Stimulated activated naive CD8-positive, alpha-beta T cell treated with anti-CD3 and anti-CD28 coated beads, Interleukin-15, amount 100 ng/mL, for 72 hours (primary cell): Measurements from ENCODE around the gene GOLGA6L7.

Experiments
- ATAC-seq: fragments of 150-1000 bp; cut with Tn5 transposase; 2 replicates; pipeline ENCODE4 v1.10.0; 2021; ENCODE audit warnings: mild to moderate bottlenecking, moderate library complexity
- DNase-seq, 2 donors: peaks; one replicate each; pipeline ENCODE4 v3.0.0; 2021 to 2022
- H3K27ac Mint-ChIP-seq, 2 donors: one replicate each; pipeline ENCODE4 v1.8.0; 2022; ENCODE audit warnings: mild to moderate bottlenecking in 2 of 2, mixed read lengths in 2 of 2, moderate library complexity in 2 of 2
- H3K27me3 Mint-ChIP-seq: one replicate; pipeline ENCODE4 v1.8.0; 2022; ENCODE audit warnings: mixed read lengths
- H3K4me1 Mint-ChIP-seq: one replicate; pipeline ENCODE4 v1.8.0; 2022; ENCODE audit warnings: mild to moderate bottlenecking, mixed read lengths
- H3K4me3 Mint-ChIP-seq, 2 donors: one replicate each; pipeline ENCODE4 v1.8.0; 2022; ENCODE audit warnings: mild to moderate bottlenecking in 2 of 2, mixed read lengths in 2 of 2, moderate library complexity in 1 of 2
- H3K9me3 Mint-ChIP-seq, 2 donors: one replicate each; pipeline ENCODE4 v1.8.0; 2022; ENCODE audit warnings: mixed read lengths in 2 of 2

The GOLGA6L7 gene

DNA sequence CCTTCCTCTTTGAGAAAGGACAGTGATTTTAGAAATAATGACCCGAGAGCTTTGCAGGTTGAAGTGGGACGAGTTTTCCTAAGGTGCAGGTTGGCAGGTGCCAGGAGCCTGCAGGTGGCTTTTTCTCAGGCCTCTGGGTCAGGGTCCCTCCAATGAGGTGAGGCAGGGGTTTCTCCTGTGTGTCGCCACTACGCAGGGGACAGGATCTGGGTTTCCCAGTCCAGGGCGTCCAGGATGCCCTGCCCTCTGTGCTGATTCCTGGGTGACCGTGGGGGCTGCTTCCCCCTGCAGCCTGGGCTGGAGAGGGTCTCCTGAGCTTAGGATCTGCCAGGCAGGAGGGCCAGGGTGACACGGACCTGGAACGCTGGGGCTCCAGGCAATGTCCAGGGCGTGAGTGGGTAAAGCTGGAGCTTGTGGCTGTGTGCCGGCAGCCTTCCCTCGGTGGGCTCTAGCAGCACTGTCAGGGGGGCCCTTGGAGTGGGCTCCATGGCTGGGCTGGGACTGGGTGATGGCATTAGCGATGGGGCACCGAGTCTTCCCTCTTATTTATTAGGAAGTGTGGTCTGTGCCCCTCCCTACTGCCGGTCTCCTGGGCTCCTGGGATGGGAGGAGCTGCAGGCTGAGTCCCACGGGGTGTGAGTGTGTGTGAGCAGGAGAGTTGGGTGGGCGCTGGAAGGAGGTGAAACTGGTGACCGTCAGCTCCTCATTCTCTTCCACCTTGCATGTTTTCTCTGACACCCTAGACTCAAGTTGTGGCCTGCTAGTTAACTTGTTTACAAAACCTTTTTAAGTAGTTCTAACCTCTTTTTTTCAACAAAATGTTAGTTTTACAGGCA lies 39.1 kb upstream of the GOLGA6L7 start:
- ATAC-seq (no peak), DNase-seq (no peak)
- peak overlapping the region; percentile 91 to 92 for H3K27ac Mint-ChIP-seq
- H3K4me1 Mint-ChIP-seq = peaks cover 58% of the 10 kb centered on the region
- H3K4me3 Mint-ChIP-seq = peak overlapping the region; percentile 81 to 87
- no peaks in the 10 kb centered on the region for H3K27me3 Mint-ChIP-seq
- no peaks in the 10 kb centered on the region for H3K9me3 Mint-ChIP-seq

DNA sequence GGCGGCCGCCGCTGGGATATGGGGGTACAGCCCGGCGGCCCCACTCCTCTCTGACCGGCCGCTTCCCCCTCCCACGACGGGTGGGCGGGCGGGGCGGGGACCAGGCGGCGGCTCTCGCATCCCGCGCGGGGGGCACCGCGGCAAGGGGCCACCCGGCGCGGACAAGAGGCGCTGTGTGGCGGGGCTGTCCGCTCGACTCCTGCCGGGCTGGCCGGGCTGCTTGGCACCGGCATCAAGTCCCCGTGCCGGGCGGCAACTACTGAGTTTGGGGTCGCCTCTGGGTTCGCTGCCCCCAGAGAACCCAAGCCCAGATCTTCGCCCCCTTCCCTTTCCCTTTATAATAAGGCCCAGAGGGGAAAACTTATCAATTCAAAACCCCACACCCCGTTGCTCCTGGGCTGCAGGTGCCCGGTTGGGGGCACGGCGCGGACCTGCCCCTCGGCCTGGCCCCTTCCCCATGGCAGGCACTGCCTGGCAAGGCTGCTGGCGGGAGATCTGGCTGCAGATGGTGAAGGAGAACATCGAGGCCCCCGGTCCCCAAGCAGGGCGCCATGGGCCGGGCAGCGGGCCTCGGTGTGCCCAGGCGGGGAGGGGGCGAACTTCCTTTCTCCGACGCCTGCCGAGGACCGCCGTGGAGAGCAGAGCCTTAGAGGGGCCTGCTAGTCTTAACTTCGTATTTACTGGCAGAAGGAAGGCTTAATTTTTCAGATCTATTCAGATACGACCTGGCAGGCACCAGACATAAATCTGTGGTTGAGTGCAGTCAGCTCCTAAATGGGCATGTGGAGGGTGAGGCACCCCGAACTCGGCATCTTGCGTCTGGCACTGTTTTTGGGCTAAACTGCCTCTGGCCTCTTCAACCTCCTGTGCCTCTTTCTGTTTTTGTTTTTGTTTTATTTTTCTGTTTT lies 38.2 kb upstream of the GOLGA6L7 start:
- peak overlapping the region; percentile 91 for H3K27ac Mint-ChIP-seq
- H3K4me1 Mint-ChIP-seq = peaks cover 57% of the 10 kb centered on the region
- ATAC-seq = no peak
- H3K27me3 Mint-ChIP-seq = no peaks in the 10 kb centered on the region
- H3K9me3 Mint-ChIP-seq = no peaks in the 10 kb centered on the region
- no peak for DNase-seq
- peak overlapping the region; percentile 81 to 87 for H3K4me3 Mint-ChIP-seq

GRCh38 chr15:28885630-28886430 lies 37.4 kb upstream of the GOLGA6L7 start, which contains the start of gene APBA2:
Gene APBA2 (plus strand): TSS chr15:28885974. CDS start chr15:29053885, 167,911 bp downstream.
- peak; percentile 49 to 61 for DNase-seq
- H3K4me3 Mint-ChIP-seq = peak within 1 kb of the TSS; percentile 81 to 87
- no peaks in the 10 kb centered on the region for H3K27me3 Mint-ChIP-seq
- ATAC-seq = peak; percentile 59
- H3K9me3 Mint-ChIP-seq = no peaks in the 10 kb centered on the region
- peak within 1 kb of the TSS; percentile 91 for H3K27ac Mint-ChIP-seq
- H3K4me1 Mint-ChIP-seq = peaks cover 54% of the 10 kb centered on the region

GRCh38 chr15:28885128-28885629 lies 36.7 kb upstream of the GOLGA6L7 start:
- Mint-ChIP-seq H3K4me3 (peak overlapping the region; percentile 69 to 86), H3K27me3 (no peaks in the 10 kb centered on the region), H3K4me1 (peaks cover 47% of the 10 kb centered on the region), H3K27ac (peak overlapping the region in 1 of 2 donors; percentile 67), H3K9me3 (no peaks in the 10 kb centered on the region)
- ATAC-seq (no peak), DNase-seq (peak; percentile 37 to 39)

DNA sequence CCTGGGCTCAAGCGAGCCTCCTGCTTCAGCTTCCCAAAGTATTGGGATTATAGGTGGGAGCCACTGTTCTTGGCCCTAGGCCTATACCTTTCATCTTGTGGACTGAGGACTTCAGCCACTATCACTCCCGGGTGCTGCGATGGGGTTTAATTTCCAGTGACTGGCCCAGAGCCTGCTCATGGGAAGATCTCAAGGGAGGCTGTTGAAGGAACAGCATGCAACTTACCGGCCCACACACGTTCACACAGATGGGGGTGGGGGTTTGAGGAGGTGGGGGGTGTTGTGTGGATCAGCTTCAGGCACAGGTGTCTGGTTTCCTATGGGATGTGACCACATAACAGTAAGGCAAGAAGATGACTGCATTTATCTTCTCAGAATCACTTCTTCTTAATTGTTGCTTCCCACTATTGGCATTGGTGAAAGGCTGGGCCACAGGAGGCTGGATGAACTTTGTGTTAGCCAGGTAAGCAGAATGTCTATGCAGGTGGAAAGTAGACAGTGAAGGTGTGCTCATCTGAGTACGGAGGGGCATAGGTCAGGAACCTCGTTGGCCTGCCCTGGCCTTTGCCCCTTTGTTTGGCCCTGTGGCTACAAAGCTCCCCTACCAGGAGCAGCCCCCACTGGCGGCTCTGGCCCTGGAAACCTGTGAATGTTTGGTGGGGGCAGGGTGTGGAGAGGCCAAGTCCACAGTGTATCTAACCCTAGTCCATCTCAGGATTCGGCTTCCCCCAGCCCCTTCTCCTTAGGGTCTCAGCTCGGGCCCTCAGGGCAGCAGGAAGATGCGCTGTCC lies 35.9 kb upstream of the GOLGA6L7 start:
- Mint-ChIP-seq H3K27ac (peak overlapping the region in 1 of 2 donors; percentile 67), H3K9me3 (no peaks in the 10 kb centered on the region), H3K4me1 (peaks cover 39% of the 10 kb centered on the region), H3K4me3 (peak overlapping the region; percentile 69 to 86), H3K27me3 (no peaks in the 10 kb centered on the region)
- no peak for ATAC-seq
- no peak for DNase-seq

DNA sequence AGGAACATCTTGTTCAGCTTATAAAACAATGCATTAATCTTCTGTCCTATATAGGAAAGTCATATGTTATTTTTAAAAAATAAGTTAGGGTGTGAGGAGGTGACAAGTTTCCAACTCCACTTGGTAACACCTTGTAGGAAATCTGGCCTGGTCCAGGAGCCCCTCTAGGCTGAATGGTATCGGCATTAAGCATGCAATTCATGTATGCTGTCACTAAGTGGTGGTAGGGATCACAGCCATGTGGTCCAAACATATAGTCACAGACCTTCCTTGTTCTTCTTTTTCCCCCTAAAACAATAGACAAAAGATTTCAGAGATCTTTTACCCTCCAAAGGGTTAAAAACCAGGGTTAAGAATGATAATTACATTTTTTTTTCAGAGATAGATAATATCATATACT lies 33.2 kb upstream of the GOLGA6L7 start:
- ATAC-seq (no peak), DNase-seq (no peak)
- Mint-ChIP-seq H3K4me1 (peaks cover 21% of the 10 kb centered on the region), H3K4me3 (no peak overlapping the region), H3K27ac (no peak overlapping the region), H3K27me3 (no peaks in the 10 kb centered on the region), H3K9me3 (no peaks in the 10 kb centered on the region)

GRCh38 chr15:28881170-28881569 lies 32.7 kb upstream of the GOLGA6L7 start:
- no peaks in the 10 kb centered on the region for H3K9me3 Mint-ChIP-seq
- no peak overlapping the region for H3K4me3 Mint-ChIP-seq
- DNase-seq (no peak), ATAC-seq (no peak)
- no peak overlapping the region for H3K27ac Mint-ChIP-seq
- H3K4me1 Mint-ChIP-seq = peaks cover 25% of the 10 kb centered on the region
- no peaks in the 10 kb centered on the region for H3K27me3 Mint-ChIP-seq

DNA sequence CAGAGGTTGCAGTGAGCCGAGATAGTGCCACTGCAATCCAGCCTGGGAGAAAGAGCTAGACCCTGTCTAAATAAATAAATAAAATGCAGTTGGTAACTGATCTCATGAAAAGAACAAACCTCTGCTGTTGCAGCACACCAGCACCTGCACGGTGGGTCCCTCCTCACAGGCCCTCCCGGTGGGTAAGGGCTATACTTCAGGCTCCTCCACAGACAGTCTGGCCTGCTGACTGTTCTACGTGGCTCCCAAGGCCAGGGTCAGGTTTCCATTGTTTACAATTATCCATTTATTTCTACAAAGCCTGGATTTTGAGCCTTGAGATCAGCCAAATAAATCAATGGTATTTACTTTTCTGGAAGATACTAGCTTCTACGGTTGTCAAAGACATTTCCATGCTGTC lies 32.2 kb upstream of the GOLGA6L7 start:
- H3K9me3 Mint-ChIP-seq = no peaks in the 10 kb centered on the region
- H3K4me3 Mint-ChIP-seq = no peak overlapping the region
- no peak overlapping the region for H3K27ac Mint-ChIP-seq
- no peaks in the 10 kb centered on the region for H3K27me3 Mint-ChIP-seq
- ATAC-seq = no peak
- no peak for DNase-seq
- peaks cover 30% of the 10 kb centered on the region for H3K4me1 Mint-ChIP-seq

- peaks cover 27% of the 10 kb centered on the region for H3K4me1 Mint-ChIP-seq
- ATAC-seq = no peak
- H3K9me3 Mint-ChIP-seq = no peaks in the 10 kb centered on the region
- H3K4me3 Mint-ChIP-seq = no peak overlapping the region
- no peaks in the 10 kb centered on the region for H3K27me3 Mint-ChIP-seq
- no peak overlapping the region for H3K27ac Mint-ChIP-seq
- DNase-seq = no peak
Observed at GRCh38 chr15:28879551-28879950, 31.1 kb upstream of the GOLGA6L7 start.

DNA sequence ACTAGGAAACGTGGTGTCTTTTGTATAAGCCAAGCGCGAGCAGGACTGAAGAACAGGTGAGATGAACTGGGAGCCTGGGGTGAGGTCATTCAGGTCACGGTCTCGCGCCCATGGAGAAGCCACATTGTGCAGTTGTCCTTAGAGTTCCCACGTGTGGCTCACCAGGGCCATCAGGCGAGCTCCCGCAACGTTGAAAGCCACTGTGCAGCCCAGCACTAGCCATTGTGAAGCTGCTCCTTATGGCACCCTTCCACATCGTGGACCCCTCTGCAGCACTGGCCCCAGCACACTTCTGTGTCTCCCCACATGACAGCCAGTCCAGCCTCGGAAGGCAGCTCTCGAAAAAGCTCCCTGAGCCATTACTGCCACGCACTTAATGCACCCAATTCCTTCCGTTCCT lies 29.8 kb upstream of the GOLGA6L7 start:
- Mint-ChIP-seq H3K27me3 (no peaks in the 10 kb centered on the region), H3K4me3 (no peak overlapping the region), H3K27ac (no peak overlapping the region)

GRCh38 chr15:28876845-28877185 lies 28.4 kb upstream of the GOLGA6L7 start:
- ATAC-seq (no peak), DNase-seq (no peak)
- no peaks in the 10 kb centered on the region for H3K27me3 Mint-ChIP-seq
- H3K27ac Mint-ChIP-seq = no peak overlapping the region
- H3K9me3 Mint-ChIP-seq = no peaks in the 10 kb centered on the region
- H3K4me3 Mint-ChIP-seq = no peak overlapping the region
- H3K4me1 Mint-ChIP-seq = peaks cover 39% of the 10 kb centered on the region

More for the DNA sequence above, 29.8 kb upstream of the GOLGA6L7 start:
- H3K4me1 Mint-ChIP-seq = peaks cover 38% of the 10 kb centered on the region
- ATAC-seq (no peak), DNase-seq (no peak)
- no peaks in the 10 kb centered on the region for H3K9me3 Mint-ChIP-seq

- DNase-seq (no peak), ATAC-seq (peak; percentile 34)
- no peaks in the 10 kb centered on the region for H3K9me3 Mint-ChIP-seq
- no peak overlapping the region for H3K27ac Mint-ChIP-seq
- peak overlapping the region in 1 of 2 donors; percentile 22 for H3K4me3 Mint-ChIP-seq
- H3K4me1 Mint-ChIP-seq = peaks cover 38% of the 10 kb centered on the region
- H3K27me3 Mint-ChIP-seq = no peaks in the 10 kb centered on the region
Observed at GRCh38 chr15:28876131-28876844, 27.8 kb upstream of the GOLGA6L7 start.

DNA sequence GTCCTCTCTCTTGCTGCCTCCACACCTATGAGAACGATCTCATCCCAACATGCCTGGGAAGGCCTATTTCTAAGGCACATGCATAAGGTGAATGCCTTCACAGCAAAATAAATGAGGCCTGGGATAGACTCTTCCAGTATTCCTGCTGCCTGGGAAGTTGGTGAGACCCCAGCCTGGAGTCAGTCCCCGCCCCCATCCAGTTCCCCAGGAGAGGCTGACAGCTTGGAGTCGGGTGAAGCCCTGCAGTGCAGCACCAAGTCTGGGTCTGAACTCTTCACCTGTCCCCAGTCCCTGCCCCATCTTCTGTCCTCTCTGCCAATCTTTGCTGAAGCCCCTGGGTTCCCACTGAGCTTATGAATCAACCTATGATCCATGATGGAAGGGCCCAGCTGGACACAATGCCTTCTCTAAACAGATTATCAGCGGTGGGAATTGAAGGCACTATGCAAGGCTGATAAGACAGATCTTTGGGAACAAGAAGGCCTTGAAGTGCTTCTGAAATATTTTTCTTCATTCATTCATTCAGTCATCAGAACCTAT lies 27.1 kb upstream of the GOLGA6L7 start:
- Mint-ChIP-seq H3K4me3 (peak overlapping the region in 1 of 2 donors; percentile 22), H3K27ac (no peak overlapping the region), H3K27me3 (no peaks in the 10 kb centered on the region), H3K4me1 (peaks cover 33% of the 10 kb centered on the region), H3K9me3 (no peaks in the 10 kb centered on the region)
- DNase-seq (no peak), ATAC-seq (no peak)
